Caco-2 (cell line): ENCODE results near the gene DCST1. TPM values are rescaled to one million over a fixed set of nuclear protein-coding genes. Genes with fewer than 3 reads are reported as not detected.
A peak's percentile ranks its signal among the peaks of the same experiment; 100 is the strongest.

Source experiments
- BruUV-seq: library from RNA; stranded (reverse); fragments of 400-500 nt; replicated peaks from 2 replicates; lab custom pipeline; 2021; lab: Mats Ljungman, UMichigan
- CTCF ChIA-PET: fragments of 300-600 bp; sonication (Branson Sonifier 250); formaldehyde crosslinking; loops from one replicate; lab custom pipeline; 2022; ENCODE audit warnings: antibody characterized with exemption; lab: Charles Lee
- POLR2A ChIA-PET: fragments of 300-600 bp; sonication (Branson Sonifier 250); formaldehyde crosslinking; loops from one replicate; lab custom pipeline; 2022; ENCODE audit warnings: antibody characterized with exemption; lab: Charles Lee
- DNase-seq, 2 experiments: peaks; one replicate each; pipeline versions ENCODE4 v3.0.0 to v3.0.0-alpha.2; 2020 to 2022
- H3K27me3 ChIP-seq: replicated peaks from 2 replicates; pipeline ENCODE4 v1.6.0; 2011; ENCODE audit warnings: low read length; ENCODE audit not compliant: control insufficient read depth, insufficient read depth
- H3K36me3 ChIP-seq: 2 replicates; pipeline ENCODE4 v1.5.1; 2011; ENCODE audit warnings: low read length; ENCODE audit not compliant: control insufficient read depth, insufficient read depth
- H3K4me1 ChIP-seq: fragments of 250-450 bp; sonication (Bioruptor Pico); 2 replicates; pipeline ENCODE4 v1.5.1; 2020; ENCODE audit warnings: mild to moderate bottlenecking
- H3K4me3 ChIP-seq: 2 replicates; pipeline ENCODE4 v1.5.1; 2011; ENCODE audit warnings: low read depth, mild to moderate bottlenecking, control low read depth, low read length
- H3K9me3 ChIP-seq: fragments of 250-450 bp; sonication (Bioruptor Pico); 2 replicates; pipeline ENCODE4 v1.5.1; 2020; ENCODE audit warnings: mild to moderate bottlenecking, moderate library complexity
- H3K27ac Mint-ChIP-seq: one replicate; pipeline ENCODE4 v1.8.0; 2022; ENCODE audit warnings: mixed read lengths; ENCODE audit not compliant: unreplicated experiment
- H3K27me3 Mint-ChIP-seq: one replicate; pipeline ENCODE4 v1.8.0; 2022; ENCODE audit warnings: mixed read lengths; ENCODE audit not compliant: insufficient read depth, unreplicated experiment
- H3K36me3 Mint-ChIP-seq: one replicate; pipeline ENCODE4 v1.8.0; 2022; ENCODE audit warnings: mild to moderate bottlenecking, mixed read lengths; ENCODE audit not compliant: insufficient read depth, unreplicated experiment
- H3K4me1 Mint-ChIP-seq: one replicate; pipeline ENCODE4 v1.8.0; 2022; ENCODE audit warnings: low read depth, mixed read lengths; ENCODE audit not compliant: unreplicated experiment
- H3K4me3 Mint-ChIP-seq: one replicate; pipeline ENCODE4 v1.8.0; 2022; ENCODE audit warnings: mild to moderate bottlenecking, moderate library complexity, mixed read lengths; ENCODE audit not compliant: unreplicated experiment
- H3K9me3 Mint-ChIP-seq: one replicate; pipeline ENCODE4 v1.8.0; 2022; ENCODE audit warnings: mixed read lengths; ENCODE audit not compliant: unreplicated experiment
- CTCF ChIP-seq, 2 experiments: fragments of 200-600 bp in 1 of 2; IDR thresholded peaks; 1 replicate in 1 of 2; 2 replicates in 1 of 2; pipeline versions ENCODE4 v1.5.1 to v1.8.0; 2011 to 2022; ENCODE audit warnings: antibody characterized with exemption in 1 of 2, control low read depth in 1 of 2, inconsistent platforms in 1 of 2, low read depth in 1 of 2, low read length in 1 of 2, mild to moderate bottlenecking in 1 of 2, moderate library complexity in 1 of 2; ENCODE audit not compliant: insufficient read depth in 1 of 2, severe bottlenecking in 1 of 2, unreplicated experiment in 1 of 2
- intact Hi-C: fragments of 100-400 bp; cut with micrococcal nuclease; formaldehyde crosslinking; loops from one replicate; pipeline ENCODE4 v1.10.0; 2022; ENCODE audit not compliant: unreplicated experiment
- total RNA-seq: library from RNA; stranded (reverse); gene quantifications from 2 replicates; pipeline ENCODE4 v1.2.3, GENCODE V29; 2022

DCST1 gene
- total RNA-seq, 1 experiment from 2014 or later: not detected

DNA sequence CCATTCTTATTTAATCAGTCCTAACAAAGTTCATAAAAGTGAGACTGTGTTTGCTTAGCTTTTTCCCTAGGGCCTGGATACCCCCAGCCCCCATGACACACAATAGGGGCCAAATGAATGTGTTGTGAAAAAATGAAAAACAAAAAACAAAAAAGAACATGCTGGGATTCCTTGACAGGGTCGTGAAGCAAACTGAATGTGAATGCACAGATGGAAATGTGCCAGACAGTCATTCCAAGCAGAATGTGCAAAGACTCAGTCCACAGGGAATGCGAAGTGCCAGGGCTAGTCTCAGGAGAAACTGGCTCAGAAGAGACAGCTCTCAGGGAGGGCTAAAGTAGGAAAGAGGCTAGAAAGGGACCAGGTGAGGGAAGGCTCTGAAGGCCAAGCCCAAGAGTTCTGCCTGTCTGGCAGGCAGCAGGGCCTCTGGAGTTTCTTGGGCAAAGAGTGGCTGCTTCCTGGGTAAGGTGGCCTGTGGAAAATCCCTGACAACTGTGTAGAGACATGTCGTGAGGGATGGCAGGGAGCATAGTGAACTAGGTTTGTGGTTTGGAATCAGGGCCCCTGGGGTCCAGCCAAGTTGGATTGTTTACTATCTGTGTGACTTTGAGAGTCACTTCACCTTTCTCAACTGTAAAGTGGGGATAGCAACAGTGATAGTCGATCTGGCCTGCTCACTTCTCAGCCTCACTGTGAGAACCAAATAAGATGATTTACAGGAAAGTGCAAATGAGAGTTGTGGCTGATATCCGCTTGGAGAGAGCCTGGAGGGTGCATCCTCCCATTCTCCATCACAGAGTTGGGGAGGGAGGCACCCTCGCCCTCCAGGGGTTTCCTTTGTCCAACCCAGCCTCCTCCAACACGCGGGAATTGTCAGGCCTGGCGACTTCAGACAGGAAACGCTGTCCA, 16.3 kb downstream of the DCST1 start:
- POLR2A ChIA-PET: interaction anchor here (0.7 to 0.8 kb wide), 2 partner anchors 19 to 46 kb away, joined by 3 read pairs; no protein-coding TSS in a partner anchor
- peak overlapping the region; percentile 88 for H3K4me3 Mint-ChIP-seq
- H3K9me3 Mint-ChIP-seq: no peaks in the 10 kb centered on the region
- CTCF ChIA-PET: interaction anchor here (1.1 to 1.8 kb wide), 10 partner anchors 10 to 177 kb away, joined by 3 to 21 read pairs (median 8); partner anchors contain the start of genes EFNA4 and FLAD1
- TF ChIP-seq CTCF (IDR thresholded peaks at IDR 0.05; ENCODE audit: insufficient read depth in 1 of 2, low read depth in 1 of 2, low read length in 1 of 2, severe bottlenecking in 1 of 2, unreplicated experiment in 1 of 2): no peak
- Histone ChIP-seq H3K4me1 (peaks cover 20% of the 10 kb centered on the region), H3K4me3 (peak overlapping the region; percentile 50), H3K36me3 (no peaks in the 10 kb centered on the region), H3K27me3 (no peaks in the 10 kb centered on the region), H3K9me3 (no peaks in the 10 kb centered on the region)
- TSS peak; percentile 75 for BruUV-seq
- H3K27me3 Mint-ChIP-seq: no peaks in the 10 kb centered on the region
- H3K36me3 Mint-ChIP-seq: no peaks in the 10 kb centered on the region
- intact Hi-C loops: loop anchor here (1.0 to 2.0 kb wide), 4 partner anchors 11 to 123 kb away; partner anchors contain the start of genes KRTCAP2, TRIM46 and ZBTB7B
- peak overlapping the region; percentile 86 for H3K27ac Mint-ChIP-seq
- DNase-seq: no peak
- H3K4me1 Mint-ChIP-seq: peaks cover 19% of the 10 kb centered on the region

DNA sequence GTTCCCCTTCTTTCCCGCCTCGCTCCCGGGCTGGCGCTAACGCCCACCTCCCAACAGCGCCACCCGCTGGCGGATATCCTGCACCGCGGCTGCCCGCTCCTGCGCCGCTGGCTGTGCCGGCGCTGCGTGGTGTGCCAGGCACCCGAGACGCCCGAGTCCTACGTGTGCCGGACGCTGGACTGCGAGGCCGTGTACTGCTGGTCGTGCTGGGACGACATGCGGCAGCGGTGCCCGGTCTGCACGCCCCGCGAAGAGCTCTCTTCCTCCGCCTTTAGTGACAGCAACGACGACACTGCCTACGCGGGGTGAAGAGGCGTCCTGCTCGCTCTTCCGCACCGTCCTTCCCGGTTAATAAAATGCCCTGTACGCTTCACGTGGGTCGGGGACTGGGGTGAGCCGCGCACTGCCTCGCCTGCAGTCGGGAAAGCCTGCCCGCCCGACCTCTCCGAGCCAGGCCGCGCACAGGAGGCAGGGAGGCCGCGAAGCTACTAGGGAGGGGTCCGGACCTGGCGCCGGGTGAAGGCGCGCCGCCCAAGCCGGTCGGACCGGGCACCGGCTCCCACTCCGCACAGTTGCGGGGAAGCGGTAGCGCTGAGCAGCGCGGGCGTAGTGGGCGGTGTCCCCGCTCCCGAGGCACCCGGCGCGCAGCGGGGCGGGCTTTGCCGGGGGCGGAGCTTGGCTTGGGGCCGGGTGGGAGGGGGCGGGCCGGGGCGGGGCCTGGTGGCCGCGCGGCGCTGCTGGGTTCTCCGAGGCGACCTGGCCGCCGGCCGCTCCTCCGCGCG, 17.1 kb downstream of the DCST1 start, which contains the start of gene ADAM15:
TSS of gene ADAM15 (plus strand) at position 757 of the 782 bp plus-strand sequence. CDS start 71 bp downstream, outside the sequence.
- ChIA-PET CTCF (interaction anchor here (0.6 to 1.8 kb wide), 25 partner anchors 9 to 444 kb away, joined by 3 to 21 read pairs (median 5); partner anchors contain the start of genes EFNA4, FLAD1, KRTCAP2 and PMVK), POLR2A (interaction anchor here (0.5 to 1.0 kb wide), 10 partner anchors 9 to 146 kb away, joined by 3 to 9 read pairs (median 4); partner anchors contain the start of gene PMVK)
- no peaks in the 10 kb centered on the region for H3K27me3 ChIP-seq
- intact Hi-C loops: loop anchor here (1.0 to 2.0 kb wide), 4 partner anchors 11 to 123 kb away; partner anchors contain the start of genes KRTCAP2, TRIM46 and ZBTB7B
- Mint-ChIP-seq H3K36me3 (peaks cover 5% of the 10 kb centered on the region), H3K4me3 (peak within 1 kb of the TSS; percentile 88), H3K9me3 (no peaks in the 10 kb centered on the region), H3K4me1 (peaks cover 19% of the 10 kb centered on the region), H3K27me3 (no peaks in the 10 kb centered on the region), H3K27ac (peak within 1 kb of the TSS; percentile 86)
- no TSS peak for BruUV-seq
- H3K9me3 ChIP-seq: no peaks in the 10 kb centered on the region
- TF ChIP-seq CTCF (IDR thresholded peaks at IDR 0.05; ENCODE audit: insufficient read depth in 1 of 2, low read depth in 1 of 2, low read length in 1 of 2, severe bottlenecking in 1 of 2, unreplicated experiment in 1 of 2): peak; percentile 86 to 90
- peak; percentile 80 to 90 for DNase-seq
- H3K36me3 ChIP-seq: no peaks in the 10 kb centered on the region
- H3K4me1 ChIP-seq: peaks cover 20% of the 10 kb centered on the region
- peak within 1 kb of the TSS; percentile 61 for H3K4me3 ChIP-seq
